ENCODE results near the gene CIDEB.

The CIDEB gene

GRCh38 chr14:24307156-24307574, 612 bp downstream of the CIDEB start:
- peaks cover 12% of the 10 kb centered on the region for H3K4me1 ChIP-seq (ENCODE audit: low read length)
- peaks cover 5% of the 10 kb centered on the region; the same call in 1 of the 2 replicates for H3F3A ChIP-seq (ENCODE audit: insufficient read depth, low read length)
- no peaks in the 10 kb centered on the region for H3K27me3 ChIP-seq (replicated peaks; ENCODE audit: insufficient read depth, low read length)
- TF ChIP-seq, protein P1, sequence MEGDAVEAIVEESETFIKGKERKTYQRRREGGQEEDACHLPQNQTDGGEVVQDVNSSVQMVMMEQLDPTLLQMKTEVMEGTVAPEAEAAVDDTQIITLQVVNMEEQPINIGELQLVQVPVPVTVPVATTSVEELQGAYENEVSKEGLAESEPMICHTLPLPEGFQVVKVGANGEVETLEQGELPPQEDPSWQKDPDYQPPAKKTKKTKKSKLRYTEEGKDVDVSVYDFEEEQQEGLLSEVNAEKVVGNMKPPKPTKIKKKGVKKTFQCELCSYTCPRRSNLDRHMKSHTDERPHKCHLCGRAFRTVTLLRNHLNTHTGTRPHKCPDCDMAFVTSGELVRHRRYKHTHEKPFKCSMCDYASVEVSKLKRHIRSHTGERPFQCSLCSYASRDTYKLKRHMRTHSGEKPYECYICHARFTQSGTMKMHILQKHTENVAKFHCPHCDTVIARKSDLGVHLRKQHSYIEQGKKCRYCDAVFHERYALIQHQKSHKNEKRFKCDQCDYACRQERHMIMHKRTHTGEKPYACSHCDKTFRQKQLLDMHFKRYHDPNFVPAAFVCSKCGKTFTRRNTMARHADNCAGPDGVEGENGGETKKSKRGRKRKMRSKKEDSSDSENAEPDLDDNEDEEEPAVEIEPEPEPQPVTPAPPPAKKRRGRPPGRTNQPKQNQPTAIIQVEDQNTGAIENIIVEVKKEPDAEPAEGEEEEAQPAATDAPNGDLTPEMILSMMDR (IDR thresholded peaks at IDR 0.05; ENCODE audit: low read length), result no peak
- TF ChIP-seq EZH2 (optimal IDR thresholded peaks at IDR 0.05; ENCODE audit: low read depth, low read length), result no peak
- no peak for TF ChIP-seq EZH2phosphoT487 (IDR thresholded peaks at IDR 0.05; ENCODE audit: low read length)
- H3K4me2 ChIP-seq (ENCODE audit: low read depth, low read length), result no peak overlapping the region
- H2AFZ ChIP-seq (ENCODE audit: low read length), result no peak overlapping the region
- H3K36me3 ChIP-seq (replicated peaks; ENCODE audit: insufficient read depth, low read length), result no peaks in the 10 kb centered on the region
- no peaks in the 10 kb centered on the region for H3K9me2 ChIP-seq (replicated peaks; ENCODE audit: insufficient read depth, low read length)
- DNase-seq, result no peak
- H4K20me1 ChIP-seq (ENCODE audit: insufficient read depth, low read length), result no peaks in the 10 kb centered on the region
- no peak overlapping the region for H3K9ac ChIP-seq (ENCODE audit: low read length)
- no peak overlapping the region for H3K4me3 ChIP-seq (ENCODE audit: low read length)
- no peaks in the 10 kb centered on the region for H3K9me3 ChIP-seq (replicated peaks; ENCODE audit: insufficient read depth, low read length)
- peaks cover 19% of the 10 kb centered on the region; the same call in 1 of the 2 replicates for H3K79me2 ChIP-seq (ENCODE audit: low read length)
- H3K27ac ChIP-seq (ENCODE audit: low read length), result no peak overlapping the region

- Histone ChIP-seq H3K27me3 (replicated peaks; ENCODE audit: insufficient read depth, low read length) (no peaks in the 10 kb centered on the region), H3K79me2 (ENCODE audit: low read length) (peaks cover 24% of the 10 kb centered on the region), H3K36me3 (replicated peaks; ENCODE audit: insufficient read depth, low read length) (no peaks in the 10 kb centered on the region), H3K4me1 (ENCODE audit: low read length) (0 out of 2 replicates have a peak, but pooled peaks cover 5% of the 10 kb centered on the region), H3K4me3 (ENCODE audit: low read length) (no peak overlapping the region), H3K27ac (ENCODE audit: low read length) (no peak overlapping the region), H3K4me2 (ENCODE audit: low read depth, low read length) (no peak overlapping the region), H4K20me1 (ENCODE audit: insufficient read depth, low read length) (no peaks in the 10 kb centered on the region), H3K9me2 (replicated peaks; ENCODE audit: insufficient read depth, low read length) (no peaks in the 10 kb centered on the region), H3K9ac (ENCODE audit: low read length) (no peak overlapping the region), H3F3A (ENCODE audit: insufficient read depth, low read length) (no peaks in the 10 kb centered on the region), H3K9me3 (replicated peaks; ENCODE audit: insufficient read depth, low read length) (no peaks in the 10 kb centered on the region), H2AFZ (ENCODE audit: low read length) (no peak overlapping the region)
- TF ChIP-seq, protein P1 (IDR thresholded peaks at IDR 0.05; ENCODE audit: low read length), result no peak
- TF ChIP-seq EZH2 (optimal IDR thresholded peaks at IDR 0.05; ENCODE audit: low read depth, low read length), result no peak
- no peak for TF ChIP-seq EZH2phosphoT487 (IDR thresholded peaks at IDR 0.05; ENCODE audit: low read length)
- no peak for DNase-seq
These were observed 3.8 kb downstream of the CIDEB start for GRCh38 chr14:24304019-24304387.

DNA sequence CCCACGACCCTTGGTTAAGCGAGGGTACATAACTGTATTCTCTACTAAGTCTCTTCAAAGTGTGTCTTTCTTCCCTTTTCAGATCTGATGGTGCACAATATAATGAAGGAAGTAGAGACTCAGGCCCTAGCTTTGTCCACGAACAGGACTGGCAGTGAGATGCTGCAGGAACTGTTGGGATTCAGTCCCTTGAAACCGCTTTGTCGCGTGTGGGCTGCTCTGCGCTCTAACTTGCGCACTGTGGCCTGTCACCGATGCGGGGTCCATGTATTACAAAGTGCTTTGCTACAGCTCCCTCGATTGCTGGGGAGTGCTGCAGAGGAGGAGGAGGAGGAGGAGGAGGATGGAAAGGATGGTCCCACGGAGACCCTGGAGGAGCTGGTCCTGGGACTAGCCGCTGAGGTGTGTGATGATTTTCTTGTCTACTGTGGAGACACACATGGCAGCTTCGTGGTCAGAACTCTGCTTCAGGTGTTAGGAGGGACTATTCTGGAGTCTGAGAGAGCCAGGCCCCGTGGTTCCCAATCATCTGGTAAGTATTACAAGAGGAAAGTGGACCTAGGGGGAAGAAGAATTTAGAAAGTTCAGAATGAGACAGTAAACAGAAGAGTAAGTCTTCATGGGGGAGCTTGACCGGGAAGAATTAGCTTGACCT, 7.3 kb downstream of the CIDEB start:
- Histone ChIP-seq H3F3A (ENCODE audit: insufficient read depth, low read length) (no peaks in the 10 kb centered on the region), H3K4me2 (ENCODE audit: low read depth, low read length) (peak overlapping the region; percentile 74), H3K9me3 (replicated peaks; ENCODE audit: insufficient read depth, low read length) (no peaks in the 10 kb centered on the region), H2AFZ (ENCODE audit: low read length) (no peak overlapping the region), H3K4me3 (ENCODE audit: low read length) (peak overlapping the region; percentile 82), H3K27ac (ENCODE audit: low read length) (0 out of 2 replicates have a peak overlapping the region, but pooled peaks have one; percentile 34), H3K9ac (ENCODE audit: low read length) (peak overlapping the region; percentile 75), H3K79me2 (ENCODE audit: low read length) (peaks cover 22% of the 10 kb centered on the region), H3K4me1 (ENCODE audit: low read length) (0 out of 2 replicates have a peak, but pooled peaks cover 5% of the 10 kb centered on the region), H3K9me2 (replicated peaks; ENCODE audit: insufficient read depth, low read length) (no peaks in the 10 kb centered on the region), H3K36me3 (replicated peaks; ENCODE audit: insufficient read depth, low read length) (no peaks in the 10 kb centered on the region), H3K27me3 (replicated peaks; ENCODE audit: insufficient read depth, low read length) (no peaks in the 10 kb centered on the region), H4K20me1 (ENCODE audit: insufficient read depth, low read length) (no peaks in the 10 kb centered on the region)
- no peak for DNase-seq
- no peak for TF ChIP-seq EZH2 (optimal IDR thresholded peaks at IDR 0.05; ENCODE audit: low read depth, low read length)
- TF ChIP-seq, protein P1 (IDR thresholded peaks at IDR 0.05; ENCODE audit: low read length), result no peak
- no peak for TF ChIP-seq EZH2phosphoT487 (IDR thresholded peaks at IDR 0.05; ENCODE audit: low read length)

Measured in MM.1S (cell line).